Trophoblast cell (in vitro differentiated cells and primary cell): Measurements from ENCODE around the gene MLYCD.

Source experiments
- DNase-seq, 2 donors: peaks; one replicate each; pipeline ENCODE4 v3.0.0-alpha.2; 2016
- H2AFZ ChIP-seq: 2 replicates; pipeline ENCODE4 v1.6.1; 2013; ENCODE audit warnings: low read length, moderate library complexity, mild to moderate bottlenecking; ENCODE audit not compliant: insufficient read depth, poor library complexity
- H2AK5ac ChIP-seq: 2 replicates; pipeline ENCODE4 v1.6.1; 2013; ENCODE audit warnings: mild to moderate bottlenecking, low read length
- H2BK120ac ChIP-seq: 2 replicates; pipeline ENCODE4 v1.6.1; 2013; ENCODE audit warnings: low read length, mild to moderate bottlenecking, moderate library complexity; ENCODE audit not compliant: insufficient read depth, poor library complexity
- H2BK12ac ChIP-seq: 2 replicates; pipeline ENCODE4 v1.6.1; 2013; ENCODE audit warnings: mild to moderate bottlenecking, low read length, moderate library complexity
- H2BK5ac ChIP-seq: 2 replicates; pipeline ENCODE4 v1.6.1; 2013; ENCODE audit warnings: low read length, low read depth, moderate library complexity, mild to moderate bottlenecking; ENCODE audit not compliant: poor library complexity
- H3K14ac ChIP-seq: 2 replicates; pipeline ENCODE4 v1.6.1; 2013; ENCODE audit warnings: mild to moderate bottlenecking, low read length
- H3K18ac ChIP-seq: 2 replicates; pipeline ENCODE4 v1.6.1; 2013; ENCODE audit warnings: mild to moderate bottlenecking, low read length
- H3K23ac ChIP-seq: 2 replicates; pipeline ENCODE4 v1.6.1; 2013; ENCODE audit warnings: low read length
- H3K27ac ChIP-seq: 2 replicates; pipeline ENCODE4 v1.5.1; 2013; ENCODE audit warnings: low read depth, mild to moderate bottlenecking, inconsistent platforms, low read length, moderate library complexity
- H3K27me3 ChIP-seq: 2 replicates; pipeline ENCODE4 v1.6.1; 2013; ENCODE audit warnings: inconsistent platforms, mild to moderate bottlenecking, low read length, moderate library complexity; ENCODE audit not compliant: insufficient read depth
- H3K36me3 ChIP-seq, 2 experiments: 1 replicate in 1 of 2; 2 replicates in 1 of 2; pipeline ENCODE4 v1.6.1; 2013; ENCODE audit warnings: low read length in 2 of 2, mild to moderate bottlenecking in 2 of 2, moderate library complexity in 1 of 2; ENCODE audit not compliant: insufficient read depth in 2 of 2, control insufficient read depth in 1 of 2
- H3K4ac ChIP-seq: 2 replicates; pipeline ENCODE4 v1.6.1; 2013; ENCODE audit warnings: low read depth, mild to moderate bottlenecking, low read length, moderate library complexity
- H3K4me1 ChIP-seq, 2 experiments: 1 replicate in 1 of 2; 2 replicates in 1 of 2; pipeline ENCODE4 v1.6.1; 2013; ENCODE audit warnings: low read length in 2 of 2, mild to moderate bottlenecking in 2 of 2, moderate library complexity in 1 of 2; ENCODE audit not compliant: insufficient read depth in 2 of 2, control insufficient read depth in 1 of 2
- H3K4me2 ChIP-seq: 2 replicates; pipeline ENCODE4 v1.6.1; 2013; ENCODE audit warnings: inconsistent platforms, mild to moderate bottlenecking, low read length, moderate library complexity
- H3K4me3 ChIP-seq: 2 replicates; pipeline ENCODE4 v1.5.1; 2013; ENCODE audit warnings: mild to moderate bottlenecking, low read depth, low read length, inconsistent platforms
- H3K79me1 ChIP-seq: one replicate; pipeline ENCODE4 v1.6.1; 2013; ENCODE audit warnings: low read length
- H3K79me2 ChIP-seq: 2 replicates; pipeline ENCODE4 v1.6.1; 2013; ENCODE audit warnings: low read length, mild to moderate bottlenecking; ENCODE audit not compliant: control insufficient read depth, insufficient read depth, poor library complexity
- H3K9ac ChIP-seq: 2 replicates; pipeline ENCODE4 v1.6.1; 2013; ENCODE audit warnings: mild to moderate bottlenecking, low read length
- H3K9me3 ChIP-seq: 2 replicates; pipeline ENCODE4 v1.6.1; 2013; ENCODE audit warnings: low read depth, mild to moderate bottlenecking, control low read depth, inconsistent platforms, low read length; ENCODE audit not compliant: insufficient read depth
- H4K12ac ChIP-seq: 2 replicates; pipeline ENCODE4 v1.6.1; 2013; ENCODE audit warnings: low read depth, mild to moderate bottlenecking, low read length, moderate library complexity
- H4K8ac ChIP-seq: 2 replicates; pipeline ENCODE4 v1.6.1; 2013; ENCODE audit warnings: low read depth, mild to moderate bottlenecking, low read length, moderate library complexity
- H4K91ac ChIP-seq: one replicate; pipeline ENCODE4 v1.6.1; 2013; ENCODE audit warnings: low read depth, mild to moderate bottlenecking, low read length, moderate library complexity
- WGBS: extraction: QIAGEN DNeasy Blood & Tissue Kit; methylation state at CpG from one replicate; pipeline ENCODE4 v1.1.7; 2013; ENCODE audit warnings: missing lambda C conversion rate; ENCODE audit not compliant: insufficient read length, insufficient coverage; ENCODE audit errors: extremely low coverage; 5-methylcytosine and 5-hydroxymethylcytosine counted together

Gene MLYCD

DNA sequence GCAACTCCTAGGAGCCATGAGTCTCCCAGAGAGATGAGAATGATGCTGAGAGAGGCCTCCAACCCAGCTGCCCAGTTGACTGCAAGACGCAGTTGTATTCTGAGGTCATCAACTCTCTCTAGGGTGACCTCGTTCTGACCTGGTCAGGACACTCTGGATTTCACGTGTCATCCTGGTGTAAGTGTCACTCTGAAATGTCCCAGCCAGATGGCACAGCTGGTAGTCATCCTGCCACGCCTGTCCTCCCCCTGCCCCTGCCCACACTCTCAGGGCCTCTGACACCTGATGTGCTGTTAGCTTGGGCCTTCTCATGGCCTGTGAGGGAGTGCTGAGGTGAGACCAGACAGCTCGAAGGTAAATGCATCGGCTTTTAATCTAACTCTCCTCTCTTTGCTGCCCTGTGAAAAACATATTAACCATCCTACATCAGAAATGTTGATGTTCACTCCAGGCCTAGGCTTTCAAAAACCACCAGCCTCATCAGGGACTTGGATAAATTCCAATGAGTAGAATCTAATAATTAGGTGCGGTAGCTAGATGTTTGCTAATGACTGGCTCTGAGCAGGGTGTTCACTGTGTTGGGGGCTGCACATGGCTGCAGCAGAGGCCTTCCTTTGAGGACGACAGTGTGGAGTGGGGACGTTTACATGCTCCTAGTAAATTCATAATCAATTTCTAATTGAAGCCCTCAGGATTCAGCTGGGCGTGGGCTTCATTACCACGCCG lies 13.8 kb downstream of the MLYCD start:
- DNase-seq = no peak
- Histone ChIP-seq H3K4me3 (no peak overlapping the region), H4K12ac (no peak overlapping the region), H3K9ac (no peak overlapping the region), H3K14ac (no peak overlapping the region), H3K4me1 (no peaks in the 10 kb centered on the region), H3K9me3 (peaks cover 5% of the 10 kb centered on the region), H3K4ac (no peak overlapping the region), H3K36me3 (peaks cover 18 to 25% of the 10 kb centered on the region in 2 experiments), H3K27me3 (no peaks in the 10 kb centered on the region), H2AK5ac (no peak overlapping the region), H4K91ac (no peak overlapping the region), H2BK5ac (no peak overlapping the region), H3K27ac (no peak overlapping the region), H3K4me2 (no peak overlapping the region), H2AFZ (no peak overlapping the region), H3K23ac (no peak overlapping the region), H3K79me2 (no peaks in the 10 kb centered on the region), H2BK120ac (no peak overlapping the region), H4K8ac (no peak overlapping the region), H3K18ac (no peak overlapping the region), H2BK12ac (no peak overlapping the region), H3K79me1 (no peaks in the 10 kb centered on the region)
- no CpG with 5 or more reads among the region's 12 CpGs for WGBS

DNA sequence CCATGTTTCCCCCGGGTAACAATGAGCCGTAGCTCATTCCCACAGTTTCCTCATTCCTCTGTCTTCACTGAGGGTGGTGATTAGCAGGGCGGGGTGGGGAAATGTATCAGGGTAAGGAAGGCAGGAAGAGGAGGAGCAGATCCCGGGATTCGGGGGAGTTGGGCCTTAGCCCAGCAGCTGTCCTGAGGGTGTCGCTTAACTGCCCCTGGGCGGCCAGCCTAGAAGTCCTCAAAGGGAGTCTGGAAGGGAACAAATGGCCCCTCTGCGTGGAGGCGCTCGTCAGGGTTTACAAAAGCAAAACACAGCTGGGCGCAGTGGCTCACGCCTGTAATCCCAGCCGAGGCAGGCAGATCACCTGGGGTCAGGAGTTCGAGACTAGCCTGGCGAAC lies 14.3 kb downstream of the MLYCD start:
- Histone ChIP-seq H3K4ac (no peak overlapping the region), H3K27ac (no peak overlapping the region), H3K4me3 (no peak overlapping the region), H3K23ac (no peak overlapping the region), H3K36me3 (peaks cover 22 to 30% of the 10 kb centered on the region in 2 experiments), H3K18ac (no peak overlapping the region), H2BK120ac (no peak overlapping the region), H3K9ac (no peak overlapping the region), H3K79me1 (no peaks in the 10 kb centered on the region), H3K4me1 (no peaks in the 10 kb centered on the region), H3K79me2 (no peaks in the 10 kb centered on the region), H3K9me3 (peaks cover 5% of the 10 kb centered on the region), H2AK5ac (no peak overlapping the region), H2AFZ (no peak overlapping the region), H2BK5ac (no peak overlapping the region), H4K12ac (no peak overlapping the region), H2BK12ac (no peak overlapping the region), H3K14ac (no peak overlapping the region), H3K27me3 (no peaks in the 10 kb centered on the region), H4K8ac (no peak overlapping the region), H4K91ac (no peak overlapping the region), H3K4me2 (no peak overlapping the region)
- peak; percentile 32 to 59 for DNase-seq
- WGBS = no CpG with 5 or more reads among the region's 15 CpGs

DNA sequence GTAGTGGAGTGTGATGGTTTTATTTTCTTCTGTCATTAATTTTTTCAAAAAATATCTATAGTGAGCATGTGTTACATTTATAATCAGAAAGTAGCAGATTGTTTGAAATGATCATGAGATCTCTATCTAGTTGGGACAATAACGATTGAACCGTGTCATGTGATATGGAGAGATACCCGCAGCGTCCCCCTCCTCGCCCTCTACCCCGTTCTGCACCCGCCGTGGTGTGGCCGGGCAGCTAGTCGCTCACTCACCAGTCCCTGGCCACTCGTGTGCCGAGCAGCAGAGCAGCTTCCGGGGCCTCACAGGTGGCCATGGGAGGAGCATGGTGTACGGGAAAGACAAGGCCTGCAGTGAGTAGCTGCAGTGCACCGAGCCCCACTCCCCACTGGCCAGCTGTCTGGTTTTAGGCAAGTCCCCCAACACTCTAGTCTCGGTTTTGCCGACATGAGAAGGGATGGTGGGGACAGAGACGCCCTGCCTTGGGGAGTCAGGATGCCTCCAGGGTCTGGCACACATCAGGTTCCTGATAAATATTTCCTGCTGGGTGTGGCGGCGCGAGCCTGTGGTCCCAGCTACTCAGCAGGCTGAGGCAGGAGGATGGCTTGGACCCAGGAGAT lies 15.3 kb downstream of the MLYCD start:
- no peak for DNase-seq
- peaks cover 29 to 40% of the 10 kb centered on the region in 2 experiments for H3K36me3 ChIP-seq
- no peak overlapping the region for H2AFZ ChIP-seq
- no peak overlapping the region for H2BK5ac ChIP-seq
- no peak overlapping the region for H4K91ac ChIP-seq
- H4K8ac ChIP-seq = no peak overlapping the region
- H3K79me1 ChIP-seq = no peaks in the 10 kb centered on the region
- H3K9ac ChIP-seq = no peak overlapping the region
- WGBS = no CpG with 5 or more reads among the region's 21 CpGs
- H3K4me3 ChIP-seq = no peak overlapping the region
- no peak overlapping the region for H3K23ac ChIP-seq
- no peak overlapping the region for H2BK120ac ChIP-seq
- H2BK12ac ChIP-seq = no peak overlapping the region
- H3K9me3 ChIP-seq = peaks cover 14% of the 10 kb centered on the region
- no peak overlapping the region for H2AK5ac ChIP-seq
- H3K4me1 ChIP-seq = no peaks in the 10 kb centered on the region
- H3K4ac ChIP-seq = no peak overlapping the region
- H3K4me2 ChIP-seq = no peak overlapping the region
- no peak overlapping the region for H3K14ac ChIP-seq
- H3K79me2 ChIP-seq = no peaks in the 10 kb centered on the region
- H3K18ac ChIP-seq = no peak overlapping the region
- no peaks in the 10 kb centered on the region for H3K27me3 ChIP-seq
- H4K12ac ChIP-seq = no peak overlapping the region
- H3K27ac ChIP-seq = no peak overlapping the region

DNA sequence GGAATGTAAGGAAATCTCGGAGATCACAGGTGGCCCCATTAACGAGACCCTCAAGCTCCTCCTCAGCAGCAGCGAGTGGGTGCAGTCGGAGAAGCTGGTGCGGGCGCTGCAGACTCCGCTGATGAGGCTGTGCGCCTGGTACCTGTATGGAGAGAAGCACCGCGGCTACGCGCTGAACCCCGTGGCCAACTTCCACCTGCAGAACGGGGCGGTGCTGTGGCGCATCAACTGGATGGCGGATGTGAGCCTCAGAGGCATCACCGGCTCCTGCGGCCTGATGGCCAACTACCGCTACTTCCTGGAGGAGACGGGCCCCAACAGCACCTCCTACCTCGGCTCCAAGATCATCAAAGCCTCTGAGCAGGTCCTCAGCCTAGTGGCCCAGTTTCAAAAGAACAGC lies 16.2 kb downstream of the MLYCD start:
- H4K91ac ChIP-seq = no peak overlapping the region
- H2BK120ac ChIP-seq = no peak overlapping the region
- DNase-seq = no peak
- H3K14ac ChIP-seq = no peak overlapping the region
- no peak overlapping the region for H3K4me3 ChIP-seq
- H2BK12ac ChIP-seq = no peak overlapping the region
- H3K27ac ChIP-seq = no peak overlapping the region
- H4K12ac ChIP-seq = no peak overlapping the region
- H2AK5ac ChIP-seq = no peak overlapping the region
- no peaks in the 10 kb centered on the region for H3K79me2 ChIP-seq
- H3K79me1 ChIP-seq = no peaks in the 10 kb centered on the region
- H3K9ac ChIP-seq = no peak overlapping the region
- H3K9me3 ChIP-seq = peaks cover 20% of the 10 kb centered on the region
- H3K23ac ChIP-seq = no peak overlapping the region
- no peak overlapping the region for H3K4ac ChIP-seq
- no peaks in the 10 kb centered on the region for H3K27me3 ChIP-seq
- H3K4me1 ChIP-seq = no peaks in the 10 kb centered on the region
- H3K36me3 ChIP-seq = peaks cover 35 to 45% of the 10 kb centered on the region in 2 experiments
- H2AFZ ChIP-seq = no peak overlapping the region
- no CpG with 5 or more reads among the region's 22 CpGs for WGBS
- H2BK5ac ChIP-seq = no peak overlapping the region
- H4K8ac ChIP-seq = no peak overlapping the region
- no peak overlapping the region for H3K4me2 ChIP-seq
- H3K18ac ChIP-seq = no peak overlapping the region
